Pancreas (tissue), 10 donors: Measurements from ENCODE around the gene EPHB4. TPM values are rescaled to one million over a fixed set of nuclear protein-coding genes. Genes with fewer than 3 reads are reported as not detected.

Source experiments
- ATAC-seq, 4 donors: fragments of 200-7000 bp; cut with Tn5 transposase; one replicate each; pipeline versions ENCODE4 v1.8.0 to v1.9.1; 2020; ENCODE audit warnings: mild to moderate bottlenecking in 4 of 4, moderate library complexity in 4 of 4
- DNase-seq, 6 donors: peaks; one replicate each; pipeline ENCODE4 v3.0.0-alpha.2; 2020
- FAIRE-seq: peaks from 2 replicates; lab custom pipeline; 2012; peaks lifted over from hg19 to GRCh38; lab: Jason Lieb, UNC
- H3K27ac ChIP-seq, 4 donors: fragments of 200-600 bp; sonication (generic); 1 replicate in 3 of 4; 2 replicates in 1 of 4; pipeline versions ENCODE4 v1.5.0 to v1.8.0; 2020
- H3K27me3 ChIP-seq, 4 donors: fragments of 200-600 bp; one replicate each; pipeline ENCODE4 v1.8.0; 2021
- H3K36me3 ChIP-seq, 3 donors: fragments of 200-600 bp; sonication (generic) in 1 of 3; one replicate each; pipeline versions ENCODE4 v1.5.0 to v1.8.0; 2020 to 2021
- H3K4me1 ChIP-seq, 3 donors: fragments of 200-600 bp; one replicate each; pipeline ENCODE4 v1.8.0; 2021
- H3K4me3 ChIP-seq, 4 donors: fragments of 200-600 bp; sonication (generic) in 2 of 4; one replicate each; pipeline versions ENCODE4 v1.5.0 to v1.8.0; 2020 to 2021
- H3K9me3 ChIP-seq, 4 donors: fragments of 200-600 bp; one replicate each; pipeline ENCODE4 v1.8.0; 2021
- WGBS, 2 donors: extraction: QIAGEN DNeasy Blood & Tissue Kit; methylation state at CpG; one replicate each; pipeline ENCODE4 v1.1.7; 2013; 5-methylcytosine and 5-hydroxymethylcytosine counted together
- intact Hi-C, 3 donors: fragments of 100-400 bp; cut with DNase I; formaldehyde crosslinking; loops; one replicate each; pipeline versions ENCODE4 v1.11.1 to v1.14.2; 2022
- polyA plus RNA-seq, 2 donors: library from polyadenylated mRNA; stranded (reverse); fragments of 200-250 nt; gene quantifications; one replicate each; pipeline ENCODE4 v1.2.3, GENCODE V29; 2013
- total RNA-seq, 6 donors: library from RNA; stranded (reverse); fragmentation: NEBNext Ultra II Directional in 4 of 6; extraction: Animal tissue kit (Norgen Biotek cat#: 25700) in 4 of 6; gene quantifications; one replicate each; pipeline versions ENCODE4 v1.2.1 to v1.2.4, GENCODE V29; 2021 to 2023
- TF ChIP-seq, protein P1 (sequence below), 4 donors: fragments of 200-600 bp; sonication (generic) in 3 of 4; IDR thresholded peaks; one replicate each; pipeline versions ENCODE4 v1.5.0 to v1.8.0; 2021; ENCODE audit warnings: antibody characterized with exemption in 4 of 4
- donor health status: healthy with polysubstance abuse.
- donor health status: DM: no; HTN: no; CAD: no; lungs with moderate emphysema.
- donor health status: DM: no; HTN: no; CAD: no.
- donor health status: control.
- donor health status: control.
- donor health status: Bipolar disorder and iron deficiency.
- donor health status: DM: yes; HTN: yes; CAD: no.
- donor health status: DM: no; HTN: no; CAD: no.
- donor health status: DM: no; HTN: no; CAD: no.
- donor health status: DM: yes; HTN: yes; CAD: no.

The EPHB4 gene
- total and polyA plus RNA-seq, 8 donors: 15.8 to 32.9 (median 26.1) TPM

DNA sequence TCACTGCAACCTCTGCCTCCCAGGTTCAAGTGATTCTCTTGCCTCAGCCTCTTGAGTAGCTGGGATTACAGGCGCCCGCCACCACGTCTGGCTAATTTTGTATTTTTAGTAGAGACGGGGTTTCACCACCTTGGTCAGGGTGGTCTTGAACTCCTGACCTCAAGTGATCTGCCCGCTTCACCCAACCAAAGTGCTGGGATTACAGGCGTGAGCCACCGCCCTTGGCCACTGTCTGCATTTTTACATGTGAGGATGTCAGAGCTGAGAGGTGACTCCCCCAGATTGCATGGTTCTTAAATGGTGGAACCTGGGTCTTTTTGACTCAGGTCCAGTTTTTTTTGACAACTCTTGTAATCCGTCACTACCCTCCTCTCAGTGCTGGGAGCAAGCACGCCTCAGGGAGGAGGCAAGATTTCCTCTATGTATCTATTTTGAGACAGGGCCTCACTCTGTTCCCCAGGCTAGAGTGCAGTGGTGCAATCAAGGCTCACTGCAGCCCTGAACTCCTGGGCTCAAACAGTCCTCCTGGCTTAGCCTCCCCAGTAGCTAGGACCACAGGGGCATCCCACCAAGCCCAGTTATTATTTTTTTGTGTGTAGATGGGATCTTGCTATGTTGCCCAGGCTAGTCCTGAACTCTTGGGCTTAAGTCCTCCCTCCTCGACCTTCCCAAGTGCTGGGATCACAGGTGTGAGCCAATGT is 46.4 kb upstream of the EPHB4 start:
- Histone ChIP-seq H3K27me3 (no peaks in the 10 kb centered on the region), H3K27ac (peak overlapping the region in 3 of 4 donors; percentile 87 to 94 (median 87)), H3K4me3 (peak overlapping the region in 3 of 4 donors; percentile 88 to 97 (median 90)), H3K4me1 (peaks cover 8 to 30% (median 20%) of the 10 kb centered on the region in 3 donors), H3K9me3 (no peaks in the 10 kb centered on the region), H3K36me3 (peaks cover 0 to 19% (median 13%) of the 10 kb centered on the region in 3 donors)
- DNase-seq: peak in 1 of 6 donors; percentile 15
- ATAC-seq: no peak
- intact Hi-C loops: no loop called here
- FAIRE-seq: no peak
- 89 to 95% methylated on average over 10 of the region's 10 CpGs for WGBS, 2 donors
- TF ChIP-seq, protein P1, sequence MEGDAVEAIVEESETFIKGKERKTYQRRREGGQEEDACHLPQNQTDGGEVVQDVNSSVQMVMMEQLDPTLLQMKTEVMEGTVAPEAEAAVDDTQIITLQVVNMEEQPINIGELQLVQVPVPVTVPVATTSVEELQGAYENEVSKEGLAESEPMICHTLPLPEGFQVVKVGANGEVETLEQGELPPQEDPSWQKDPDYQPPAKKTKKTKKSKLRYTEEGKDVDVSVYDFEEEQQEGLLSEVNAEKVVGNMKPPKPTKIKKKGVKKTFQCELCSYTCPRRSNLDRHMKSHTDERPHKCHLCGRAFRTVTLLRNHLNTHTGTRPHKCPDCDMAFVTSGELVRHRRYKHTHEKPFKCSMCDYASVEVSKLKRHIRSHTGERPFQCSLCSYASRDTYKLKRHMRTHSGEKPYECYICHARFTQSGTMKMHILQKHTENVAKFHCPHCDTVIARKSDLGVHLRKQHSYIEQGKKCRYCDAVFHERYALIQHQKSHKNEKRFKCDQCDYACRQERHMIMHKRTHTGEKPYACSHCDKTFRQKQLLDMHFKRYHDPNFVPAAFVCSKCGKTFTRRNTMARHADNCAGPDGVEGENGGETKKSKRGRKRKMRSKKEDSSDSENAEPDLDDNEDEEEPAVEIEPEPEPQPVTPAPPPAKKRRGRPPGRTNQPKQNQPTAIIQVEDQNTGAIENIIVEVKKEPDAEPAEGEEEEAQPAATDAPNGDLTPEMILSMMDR (IDR thresholded peaks at IDR 0.05): no peak

- Histone ChIP-seq H3K27ac (peak overlapping the region; percentile 87 to 93 (median 88)), H3K36me3 (peaks cover 0 to 19% (median 13%) of the 10 kb centered on the region in 3 donors), H3K9me3 (no peaks in the 10 kb centered on the region), H3K4me1 (peaks cover 0 to 24% (median 9%) of the 10 kb centered on the region in 3 donors), H3K4me3 (peak overlapping the region; percentile 63 to 100 (median 86)), H3K27me3 (no peaks in the 10 kb centered on the region)
- peak; percentile 11 to 16 (median 12) for ATAC-seq
- intact Hi-C loops: no loop called here
- TF ChIP-seq, protein P1 (IDR thresholded peaks at IDR 0.05): no peak
- FAIRE-seq: no peak
- peak in 1 of 6 donors; percentile 45 for DNase-seq
- 14 to 23% methylated on average over 18 to 27 of the region's 27 CpGs for WGBS, 2 donors
These were observed 40.6 kb upstream of the EPHB4 start for GRCh38 chr7:100867776-100868485.

DNA sequence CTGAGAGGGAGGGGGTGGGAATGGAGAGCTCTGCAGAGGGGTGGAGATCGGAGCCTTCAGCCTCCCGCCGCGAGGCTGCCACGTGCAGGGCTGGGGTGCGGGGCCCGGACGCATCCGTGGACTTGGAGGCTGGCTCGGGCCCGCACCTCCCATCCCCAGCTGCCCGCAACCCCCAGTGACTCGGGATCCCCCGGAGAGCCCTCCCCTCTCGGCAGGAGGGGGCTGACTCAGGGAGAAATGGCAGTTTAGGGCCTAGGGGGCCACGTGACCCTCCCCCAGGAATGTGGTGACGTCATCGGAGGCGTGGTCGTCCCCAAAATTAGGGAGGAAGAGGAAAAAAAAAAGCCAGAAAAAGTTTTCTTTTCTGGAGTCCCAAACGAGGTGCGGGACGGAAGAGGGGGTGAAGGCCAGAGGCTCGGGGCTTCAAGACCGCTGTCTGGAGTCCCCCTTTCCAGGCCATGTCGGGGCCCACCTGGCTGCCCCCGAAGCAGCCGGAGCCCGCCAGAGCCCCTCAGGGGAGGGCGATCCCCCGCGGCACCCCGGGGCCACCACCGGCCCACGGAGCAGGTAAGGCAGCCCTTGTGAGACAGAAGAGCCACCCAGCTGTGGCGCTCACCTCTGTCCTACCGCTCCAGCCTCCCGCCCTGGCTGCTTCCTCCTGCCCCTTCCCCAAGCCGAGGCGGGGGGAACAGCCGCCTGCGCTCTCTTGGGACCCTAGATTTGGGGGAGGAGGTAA is 39.9 kb upstream of the EPHB4 start, which contains the start of gene TRIP6:
Gene TRIP6, plus strand, starts transcription at position 348 of the 736 bp plus-strand sequence. Its CDS starts 111 bp downstream, at position 459.
- Histone ChIP-seq H3K27me3 (no peaks in the 10 kb centered on the region), H3K27ac (peak within 1 kb of the TSS; percentile 87 to 93 (median 88)), H3K4me1 (peaks cover 0 to 24% (median 9%) of the 10 kb centered on the region in 3 donors), H3K36me3 (peaks cover 0 to 15% (median 10%) of the 10 kb centered on the region in 3 donors), H3K9me3 (no peaks in the 10 kb centered on the region), H3K4me3 (peak within 1 kb of the TSS; percentile 63 to 100 (median 86))
- peak; percentile 74 to 82 (median 78) for ATAC-seq
- 3% methylated on average over 37 to 42 of the region's 42 CpGs for WGBS, 2 donors
- FAIRE-seq: no peak
- intact Hi-C loops: no loop called here
- TF ChIP-seq, protein P1 (IDR thresholded peaks at IDR 0.05): no peak
- peak; percentile 83 to 93 (median 86) for DNase-seq

GRCh38 chr7:100866729-100867039 is 39.4 kb upstream of the EPHB4 start:
- WGBS, 2 donors: 69 to 70% methylated on average over 4 to 5 of the region's 5 CpGs
- intact Hi-C loops: no loop called here

More at GRCh38 chr7:100866729-100867039, 39.4 kb upstream of the EPHB4 start:
- ATAC-seq (no peak), DNase-seq (no peak), FAIRE-seq (no peak)
- Histone ChIP-seq H3K36me3 (peaks cover 0 to 12% (median 8%) of the 10 kb centered on the region in 3 donors), H3K9me3 (no peaks in the 10 kb centered on the region), H3K4me1 (peaks cover 0 to 24% (median 9%) of the 10 kb centered on the region in 3 donors), H3K4me3 (peak overlapping the region; percentile 63 to 100 (median 86)), H3K27me3 (no peaks in the 10 kb centered on the region), H3K27ac (peak overlapping the region; percentile 87 to 93 (median 88))
- TF ChIP-seq, protein P1 (IDR thresholded peaks at IDR 0.05): no peak
